Trophoblast cell (in vitro differentiated cells and primary cell): ENCODE data around the gene MAP3K2. TPM values are rescaled to one million over a fixed set of nuclear protein-coding genes. Genes with fewer than 3 reads are reported as not detected.
A peak's percentile ranks its signal among the peaks of the same experiment; 100 is the strongest.

ENCODE experiments used
- DNase-seq, 2 donors: peaks; one replicate each; pipeline ENCODE4 v3.0.0-alpha.2; 2016
- H2AFZ ChIP-seq: 2 replicates; pipeline ENCODE4 v1.6.1; 2013; ENCODE audit warnings: low read length, moderate library complexity, mild to moderate bottlenecking; ENCODE audit not compliant: insufficient read depth, poor library complexity
- H2AK5ac ChIP-seq: 2 replicates; pipeline ENCODE4 v1.6.1; 2013; ENCODE audit warnings: mild to moderate bottlenecking, low read length
- H2BK120ac ChIP-seq: 2 replicates; pipeline ENCODE4 v1.6.1; 2013; ENCODE audit warnings: low read length, mild to moderate bottlenecking, moderate library complexity; ENCODE audit not compliant: insufficient read depth, poor library complexity
- H2BK12ac ChIP-seq: 2 replicates; pipeline ENCODE4 v1.6.1; 2013; ENCODE audit warnings: mild to moderate bottlenecking, low read length, moderate library complexity
- H2BK5ac ChIP-seq: 2 replicates; pipeline ENCODE4 v1.6.1; 2013; ENCODE audit warnings: low read length, low read depth, moderate library complexity, mild to moderate bottlenecking; ENCODE audit not compliant: poor library complexity
- H3K14ac ChIP-seq: 2 replicates; pipeline ENCODE4 v1.6.1; 2013; ENCODE audit warnings: mild to moderate bottlenecking, low read length
- H3K18ac ChIP-seq: 2 replicates; pipeline ENCODE4 v1.6.1; 2013; ENCODE audit warnings: mild to moderate bottlenecking, low read length
- H3K23ac ChIP-seq: 2 replicates; pipeline ENCODE4 v1.6.1; 2013; ENCODE audit warnings: low read length
- H3K27ac ChIP-seq: 2 replicates; pipeline ENCODE4 v1.5.1; 2013; ENCODE audit warnings: low read depth, mild to moderate bottlenecking, inconsistent platforms, low read length, moderate library complexity
- H3K27me3 ChIP-seq: 2 replicates; pipeline ENCODE4 v1.6.1; 2013; ENCODE audit warnings: inconsistent platforms, mild to moderate bottlenecking, low read length, moderate library complexity; ENCODE audit not compliant: insufficient read depth
- H3K36me3 ChIP-seq, 2 experiments: 1 replicate in 1 of 2; 2 replicates in 1 of 2; pipeline ENCODE4 v1.6.1; 2013; ENCODE audit warnings: low read length in 2 of 2, mild to moderate bottlenecking in 2 of 2, moderate library complexity in 1 of 2; ENCODE audit not compliant: insufficient read depth in 2 of 2, control insufficient read depth in 1 of 2
- H3K4ac ChIP-seq: 2 replicates; pipeline ENCODE4 v1.6.1; 2013; ENCODE audit warnings: low read depth, mild to moderate bottlenecking, low read length, moderate library complexity
- H3K4me1 ChIP-seq, 2 experiments: 1 replicate in 1 of 2; 2 replicates in 1 of 2; pipeline ENCODE4 v1.6.1; 2013; ENCODE audit warnings: low read length in 2 of 2, mild to moderate bottlenecking in 2 of 2, moderate library complexity in 1 of 2; ENCODE audit not compliant: insufficient read depth in 2 of 2, control insufficient read depth in 1 of 2
- H3K4me2 ChIP-seq: 2 replicates; pipeline ENCODE4 v1.6.1; 2013; ENCODE audit warnings: inconsistent platforms, mild to moderate bottlenecking, low read length, moderate library complexity
- H3K4me3 ChIP-seq: 2 replicates; pipeline ENCODE4 v1.5.1; 2013; ENCODE audit warnings: mild to moderate bottlenecking, low read depth, low read length, inconsistent platforms
- H3K79me1 ChIP-seq: one replicate; pipeline ENCODE4 v1.6.1; 2013; ENCODE audit warnings: low read length
- H3K79me2 ChIP-seq: 2 replicates; pipeline ENCODE4 v1.6.1; 2013; ENCODE audit warnings: low read length, mild to moderate bottlenecking; ENCODE audit not compliant: control insufficient read depth, insufficient read depth, poor library complexity
- H3K9ac ChIP-seq: 2 replicates; pipeline ENCODE4 v1.6.1; 2013; ENCODE audit warnings: mild to moderate bottlenecking, low read length
- H3K9me3 ChIP-seq: 2 replicates; pipeline ENCODE4 v1.6.1; 2013; ENCODE audit warnings: low read depth, mild to moderate bottlenecking, control low read depth, inconsistent platforms, low read length; ENCODE audit not compliant: insufficient read depth
- H4K12ac ChIP-seq: 2 replicates; pipeline ENCODE4 v1.6.1; 2013; ENCODE audit warnings: low read depth, mild to moderate bottlenecking, low read length, moderate library complexity
- H4K8ac ChIP-seq: 2 replicates; pipeline ENCODE4 v1.6.1; 2013; ENCODE audit warnings: low read depth, mild to moderate bottlenecking, low read length, moderate library complexity
- H4K91ac ChIP-seq: one replicate; pipeline ENCODE4 v1.6.1; 2013; ENCODE audit warnings: low read depth, mild to moderate bottlenecking, low read length, moderate library complexity
- WGBS: extraction: QIAGEN DNeasy Blood & Tissue Kit; methylation state at CpG from one replicate; pipeline ENCODE4 v1.1.7; 2013; ENCODE audit warnings: missing lambda C conversion rate; ENCODE audit not compliant: insufficient read length, insufficient coverage; ENCODE audit errors: extremely low coverage; 5-methylcytosine and 5-hydroxymethylcytosine counted together
- polyA plus RNA-seq: library from polyadenylated mRNA; stranded (reverse); fragments of 200-250 nt; gene quantifications from 2 replicates; pipeline ENCODE4 v1.2.3, GENCODE V29; 2013

Gene MAP3K2, protein sequence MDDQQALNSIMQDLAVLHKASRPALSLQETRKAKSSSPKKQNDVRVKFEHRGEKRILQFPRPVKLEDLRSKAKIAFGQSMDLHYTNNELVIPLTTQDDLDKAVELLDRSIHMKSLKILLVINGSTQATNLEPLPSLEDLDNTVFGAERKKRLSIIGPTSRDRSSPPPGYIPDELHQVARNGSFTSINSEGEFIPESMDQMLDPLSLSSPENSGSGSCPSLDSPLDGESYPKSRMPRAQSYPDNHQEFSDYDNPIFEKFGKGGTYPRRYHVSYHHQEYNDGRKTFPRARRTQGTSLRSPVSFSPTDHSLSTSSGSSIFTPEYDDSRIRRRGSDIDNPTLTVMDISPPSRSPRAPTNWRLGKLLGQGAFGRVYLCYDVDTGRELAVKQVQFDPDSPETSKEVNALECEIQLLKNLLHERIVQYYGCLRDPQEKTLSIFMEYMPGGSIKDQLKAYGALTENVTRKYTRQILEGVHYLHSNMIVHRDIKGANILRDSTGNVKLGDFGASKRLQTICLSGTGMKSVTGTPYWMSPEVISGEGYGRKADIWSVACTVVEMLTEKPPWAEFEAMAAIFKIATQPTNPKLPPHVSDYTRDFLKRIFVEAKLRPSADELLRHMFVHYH
- polyA plus RNA-seq, result 14.3 and 15.3 TPM in 2 replicates

DNA sequence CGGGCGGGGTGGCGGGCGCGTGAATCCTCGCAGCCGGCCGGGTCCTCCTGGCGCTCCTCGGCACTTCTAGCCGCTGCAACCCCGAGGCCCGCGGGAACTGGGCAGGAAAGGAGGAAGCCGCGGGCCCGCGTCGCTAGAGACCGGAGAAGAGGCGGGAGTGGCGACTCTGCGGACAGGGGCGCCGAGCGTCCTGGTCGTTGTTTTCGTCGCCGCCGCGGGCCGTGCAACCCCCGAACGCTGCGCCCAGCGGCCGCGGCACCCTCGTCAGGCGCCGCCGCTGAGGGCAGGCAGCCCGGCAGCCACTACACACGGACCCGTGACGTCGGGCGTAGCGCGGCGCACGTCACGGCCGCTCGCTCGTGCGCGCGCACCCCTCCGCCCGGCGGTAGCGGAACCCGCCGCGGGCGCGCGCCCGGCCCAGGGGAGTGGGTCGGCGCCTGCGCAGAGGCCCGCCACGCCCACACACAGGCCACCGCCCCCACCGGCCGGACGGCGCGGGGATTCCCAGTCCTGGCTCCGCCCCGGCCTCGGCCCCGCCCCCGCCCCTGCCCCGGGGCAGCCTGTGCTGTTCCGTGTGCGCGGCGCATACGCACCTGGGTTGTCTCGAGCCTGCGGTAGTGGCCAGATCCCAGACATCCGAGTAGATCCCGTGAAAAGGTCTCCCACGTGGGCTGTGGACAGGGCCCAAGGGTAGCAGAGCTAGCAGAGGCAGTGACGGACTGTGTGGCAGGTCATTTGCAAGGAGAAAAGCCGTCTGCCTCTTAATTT, at the start of gene MAP3K2:
Gene MAP3K2, minus strand, starts transcription at position 321 of the 768 bp plus-strand sequence. CDS start 44,846 bp downstream, outside the sequence.
- no CpG with 5 or more reads among the region's 100 CpGs for WGBS
- H2BK5ac ChIP-seq, result peak within 1 kb of the TSS; percentile 98
- peaks cover 6% of the 10 kb centered on the region for H3K79me2 ChIP-seq

DNA sequence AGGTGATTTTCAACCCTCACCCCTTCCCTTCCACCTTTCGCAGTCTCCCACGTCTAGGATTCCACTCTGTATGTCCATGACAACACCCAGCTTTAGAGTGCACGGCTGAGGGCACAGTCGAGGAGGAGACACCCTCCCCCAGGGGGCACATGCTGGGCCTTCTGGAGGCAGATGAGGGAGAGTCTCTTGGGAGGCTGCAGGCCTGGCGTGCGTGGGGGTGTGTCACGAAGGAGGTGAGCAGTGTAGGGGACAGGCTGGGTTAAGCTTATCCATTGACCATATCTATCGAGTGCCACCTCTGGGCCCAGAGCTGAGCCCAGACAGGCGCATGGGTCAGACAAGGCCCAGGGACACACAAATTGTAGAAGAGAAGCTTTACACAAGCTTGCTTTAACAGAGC, 49.3 kb upstream of the MAP3K2 start:
- H3K4me3 ChIP-seq, result no peak overlapping the region
- no peak overlapping the region for H3K27ac ChIP-seq
- H2BK5ac ChIP-seq, result no peak overlapping the region
- WGBS, result no CpG with 5 or more reads among the region's 9 CpGs
- no peak overlapping the region for H2AK5ac ChIP-seq
- no peaks in the 10 kb centered on the region for H3K79me2 ChIP-seq
- H3K23ac ChIP-seq, result no peak overlapping the region
- H2AFZ ChIP-seq, result no peak overlapping the region
- H3K4ac ChIP-seq, result no peak overlapping the region
- H3K27me3 ChIP-seq, result no peaks in the 10 kb centered on the region
- H2BK12ac ChIP-seq, result no peak overlapping the region
- H4K8ac ChIP-seq, result no peak overlapping the region
- peaks cover 8% of the 10 kb centered on the region for H3K9me3 ChIP-seq
- H3K79me1 ChIP-seq, result no peaks in the 10 kb centered on the region
- H3K36me3 ChIP-seq, result no peaks in the 10 kb centered on the region
- H4K91ac ChIP-seq, result no peak overlapping the region
- H3K14ac ChIP-seq, result no peak overlapping the region
- DNase-seq, result no peak
- no peak overlapping the region for H3K4me2 ChIP-seq
- no peak overlapping the region for H4K12ac ChIP-seq
- H2BK120ac ChIP-seq, result no peak overlapping the region
- H3K4me1 ChIP-seq, result no peaks in the 10 kb centered on the region
- H3K18ac ChIP-seq, result no peak overlapping the region
- no peak overlapping the region for H3K9ac ChIP-seq

More for the DNA sequence above, at the start of gene MAP3K2:
- Histone ChIP-seq H3K27me3 (no peaks in the 10 kb centered on the region), H4K12ac (peak within 1 kb of the TSS; percentile 98), H4K8ac (peak within 1 kb of the TSS; percentile 98), H3K9me3 (no peaks in the 10 kb centered on the region), H3K4ac (peak within 1 kb of the TSS; percentile 87), H3K4me2 (peak within 1 kb of the TSS; percentile 61), H3K14ac (peak within 1 kb of the TSS; percentile 99), H2BK12ac (peak within 1 kb of the TSS; percentile 84), H3K27ac (peak within 1 kb of the TSS; percentile 99), H3K4me3 (peak within 1 kb of the TSS; percentile 98), H2AFZ (peak within 1 kb of the TSS; percentile 82), H3K23ac (no peak within 1 kb of the TSS), H2BK120ac (peak within 1 kb of the TSS; percentile 95), H3K18ac (peak within 1 kb of the TSS; percentile 99), H3K9ac (peak within 1 kb of the TSS; percentile 96), H3K36me3 (no peaks in the 10 kb centered on the region), H3K4me1 (peaks cover 8% of the 10 kb centered on the region in 2 experiments), H2AK5ac (peak within 1 kb of the TSS; percentile 82), H4K91ac (peak within 1 kb of the TSS; percentile 99), H3K79me1 (peaks cover 10% of the 10 kb centered on the region)
- peak; percentile 94 to 97 for DNase-seq

GRCh38 chr2:127434515-127434914, 46.7 kb upstream of the MAP3K2 start:
- Histone ChIP-seq H3K27ac (no peak overlapping the region), H3K27me3 (no peaks in the 10 kb centered on the region), H3K4me1 (peaks cover 2 to 4% of the 10 kb centered on the region in 2 experiments), H4K12ac (no peak overlapping the region), H4K91ac (no peak overlapping the region), H3K14ac (no peak overlapping the region), H3K79me1 (no peaks in the 10 kb centered on the region), H2AFZ (no peak overlapping the region), H2BK5ac (no peak overlapping the region), H2BK12ac (no peak overlapping the region), H4K8ac (no peak overlapping the region), H3K4me3 (no peak overlapping the region), H3K23ac (no peak overlapping the region), H3K18ac (no peak overlapping the region), H3K9me3 (peaks cover 6% of the 10 kb centered on the region), H3K9ac (no peak overlapping the region), H3K79me2 (no peaks in the 10 kb centered on the region), H2AK5ac (no peak overlapping the region), H3K4me2 (no peak overlapping the region), H3K4ac (no peak overlapping the region), H3K36me3 (no peaks in the 10 kb centered on the region), H2BK120ac (no peak overlapping the region)
- no CpG with 5 or more reads among the region's 6 CpGs for WGBS
- DNase-seq, result no peak

GRCh38 chr2:127431408-127432023, 43.7 kb upstream of the MAP3K2 start:
- Histone ChIP-seq H3K9me3 (peaks cover 1% of the 10 kb centered on the region), H3K27me3 (no peaks in the 10 kb centered on the region), H2AFZ (no peak overlapping the region), H2BK5ac (no peak overlapping the region), H3K36me3 (no peaks in the 10 kb centered on the region), H3K14ac (no peak overlapping the region), H2AK5ac (no peak overlapping the region), H3K4me1 (peaks cover 2 to 4% of the 10 kb centered on the region in 2 experiments), H3K27ac (no peak overlapping the region), H3K9ac (no peak overlapping the region), H4K91ac (no peak overlapping the region), H2BK120ac (no peak overlapping the region), H4K8ac (no peak overlapping the region), H3K4me2 (no peak overlapping the region), H4K12ac (no peak overlapping the region), H2BK12ac (no peak overlapping the region), H3K18ac (no peak overlapping the region), H3K4ac (no peak overlapping the region), H3K4me3 (no peak overlapping the region), H3K79me1 (no peaks in the 10 kb centered on the region), H3K23ac (no peak overlapping the region), H3K79me2 (no peaks in the 10 kb centered on the region)
- WGBS, result no CpG with 5 or more reads among the region's 14 CpGs
- DNase-seq, result no peak
